NB4 (cell line): ENCODE results near the gene TCAF1.

Source experiments
- DNase-seq: peaks from one replicate; pipeline ENCODE4 v3.0.0; 2010; ENCODE audit warnings: low read depth
- H3K4me3 ChIP-seq: one replicate; pipeline ENCODE4 v1.5.1; 2011; ENCODE audit warnings: mild to moderate bottlenecking, low read depth, low read length, moderate library complexity
- CTCF ChIP-seq: IDR thresholded peaks from one replicate; pipeline ENCODE4 v1.5.1; 2012; ENCODE audit warnings: low read depth, low read length
- MAX ChIP-seq: IDR thresholded peaks from 2 replicates; pipeline ENCODE4 v1.6.1; 2011; ENCODE audit warnings: low read depth, low read length
- MYC ChIP-seq: IDR thresholded peaks from 2 replicates; pipeline ENCODE4 v1.6.1; 2011; ENCODE audit warnings: low read depth, low read length
- POLR2A ChIP-seq: IDR thresholded peaks from 2 replicates; pipeline ENCODE4 v1.6.1; 2011; ENCODE audit warnings: mild to moderate bottlenecking; ENCODE audit not compliant: insufficient read length; ENCODE audit errors: extremely low read depth

TCAF1 gene

GRCh38 chr7:143936087-143937009, 34.4 kb upstream of the TCAF1 start:
- DNase-seq: no peak
- TF ChIP-seq CTCF (no peak), MAX (no peak), MYC (no peak), POLR2A (no peak)
- H3K4me3 ChIP-seq: no peak overlapping the region

GRCh38 chr7:143934526-143935325, 32.8 kb upstream of the TCAF1 start, which contains the start of gene OR2F2:
OR2F2 (plus strand) TSS chr7:143935233; CDS start chr7:143935233, 0 bp downstream.
- TF ChIP-seq POLR2A (no peak), CTCF (no peak), MYC (no peak), MAX (no peak)
- H3K4me3 ChIP-seq: no peak within 1 kb of the TSS
- no peak for DNase-seq

- no peak for DNase-seq
- no peak for TF ChIP-seq MAX
- no peak for TF ChIP-seq MYC
- TF ChIP-seq CTCF: no peak
- no peak for TF ChIP-seq POLR2A
- no peak overlapping the region for H3K4me3 ChIP-seq
These were observed 29.8 kb upstream of the TCAF1 start for GRCh38 chr7:143931739-143932138.

- DNase-seq: no peak
- no peak overlapping the region for H3K4me3 ChIP-seq
- TF ChIP-seq MYC: no peak
These were observed 27.4 kb upstream of the TCAF1 start for GRCh38 chr7:143929224-143929920.

- DNase-seq: no peak
- TF ChIP-seq MYC (no peak), POLR2A (no peak), MAX (no peak), CTCF (no peak)
- H3K4me3 ChIP-seq: no peak overlapping the region
These were observed 22.9 kb upstream of the TCAF1 start for GRCh38 chr7:143924851-143925250.
